ENCODE results near the gene FKBP6.
"Not testable (repeated sequence)": the region's sequence is repeated elsewhere in the genome, so short reads cannot be mapped to it uniquely, and the experiment has no call there.

Gene FKBP6

GRCh38 chr7:73311421-73311820 is 16.5 kb upstream of the FKBP6 start:
- not testable (repeated sequence) for H2BK5ac ChIP-seq (ENCODE audit: low read depth, low read length, poor library complexity, severe bottlenecking); H3K14ac ChIP-seq (ENCODE audit: low read length in 2 of 2); H2BK120ac ChIP-seq (ENCODE audit: low read depth, low read length); H2AFZ ChIP-seq (ENCODE audit: low read depth, low read length); H3K4ac ChIP-seq (ENCODE audit: low read depth in 1 of 2, low read length in 2 of 2); H4K91ac ChIP-seq (ENCODE audit: low read length); H2BK15ac ChIP-seq (ENCODE audit: low read depth, poor library complexity, severe bottlenecking); H3K79me1 ChIP-seq (replicated peaks; ENCODE audit: low read length, poor library complexity, severe bottlenecking); H3K9me3 ChIP-seq (ENCODE audit: control insufficient read depth, low read length); H4K8ac ChIP-seq (ENCODE audit: low read length); H3K23ac ChIP-seq (ENCODE audit: low read length in 2 of 2); H3K27me3 ChIP-seq (ENCODE audit: control insufficient read depth in 1 of 2, insufficient read depth in 1 of 2, low read length in 2 of 2); H3K27ac ChIP-seq (ENCODE audit: low read length, poor library complexity, severe bottlenecking); H3K9ac ChIP-seq (ENCODE audit: low read length); H3K4me3 ChIP-seq (ENCODE audit: insufficient read depth in 1 of 2, low read depth in 1 of 2, low read length in 2 of 2); H2AK5ac ChIP-seq (ENCODE audit: low read length, severe bottlenecking); H2BK12ac ChIP-seq (ENCODE audit: low read length in 2 of 2); H3K36me3 ChIP-seq (ENCODE audit: control insufficient read depth in 1 of 2, insufficient read depth in 2 of 2, low read depth in 1 of 2, low read length in 2 of 2); H3K4me2 ChIP-seq (ENCODE audit: low read length, poor library complexity, severe bottlenecking)
- peaks cover 11% of the 10 kb centered on the region for H3K4me1 ChIP-seq (ENCODE audit: control insufficient read depth, insufficient read depth, low read depth, low read length)
- peak; percentile 56 for DNase-seq
- 63% methylated on average over 7 of the region's 7 CpGs for WGBS
- H3K18ac ChIP-seq (ENCODE audit: low read depth in 1 of 2, low read length in 2 of 2): peak overlapping the region in 1 of 2 experiments; percentile 19

- no peak overlapping the region for H3K4ac ChIP-seq (ENCODE audit: low read depth in 1 of 2, low read length in 2 of 2)
- 95% methylated on average over 48 of the region's 48 CpGs for WGBS
- no peak overlapping the region for H3K9ac ChIP-seq (ENCODE audit: low read length)
- no peak overlapping the region for H2BK120ac ChIP-seq (ENCODE audit: low read depth, low read length)
- H3K27ac ChIP-seq (ENCODE audit: low read length, poor library complexity, severe bottlenecking): no peak overlapping the region
- no peaks in the 10 kb centered on the region for H3K9me3 ChIP-seq (ENCODE audit: control insufficient read depth, low read length)
- H3K23ac ChIP-seq (ENCODE audit: low read length in 2 of 2): no peak overlapping the region
- H2AFZ ChIP-seq (ENCODE audit: low read depth, low read length): no peak overlapping the region
- H2AK5ac ChIP-seq (ENCODE audit: low read length, severe bottlenecking): no peak overlapping the region
- no peak overlapping the region for H4K91ac ChIP-seq (ENCODE audit: low read length)
- peaks cover 0 to 5% of the 10 kb centered on the region in 2 experiments for H3K27me3 ChIP-seq (ENCODE audit: control insufficient read depth in 1 of 2, insufficient read depth in 1 of 2, low read length in 2 of 2)
- H3K36me3 ChIP-seq (ENCODE audit: control insufficient read depth in 1 of 2, insufficient read depth in 2 of 2, low read depth in 1 of 2, low read length in 2 of 2): no peaks in the 10 kb centered on the region
- H4K8ac ChIP-seq (ENCODE audit: low read length): no peak overlapping the region
- H3K14ac ChIP-seq (ENCODE audit: low read length in 2 of 2): no peak overlapping the region
- no peak overlapping the region for H3K4me3 ChIP-seq (ENCODE audit: insufficient read depth in 1 of 2, low read depth in 1 of 2, low read length in 2 of 2)
- DNase-seq: no peak
- peaks cover 6% of the 10 kb centered on the region for H3K79me1 ChIP-seq (replicated peaks; ENCODE audit: low read length, poor library complexity, severe bottlenecking)
- H3K4me2 ChIP-seq (ENCODE audit: low read length, poor library complexity, severe bottlenecking): no peak overlapping the region
- H2BK12ac ChIP-seq (ENCODE audit: low read length in 2 of 2): no peak overlapping the region
- no peak overlapping the region for H2BK5ac ChIP-seq (ENCODE audit: low read depth, low read length, poor library complexity, severe bottlenecking)
- no peak overlapping the region for H2BK15ac ChIP-seq (ENCODE audit: low read depth, poor library complexity, severe bottlenecking)
- H3K18ac ChIP-seq (ENCODE audit: low read depth in 1 of 2, low read length in 2 of 2): no peak overlapping the region
- H3K4me1 ChIP-seq (ENCODE audit: control insufficient read depth, insufficient read depth, low read depth, low read length): peaks cover 5% of the 10 kb centered on the region
Measured at GRCh38 chr7:73312831-73313520, 15.0 kb upstream of the FKBP6 start.

- Histone ChIP-seq H3K14ac (ENCODE audit: low read length in 2 of 2) (no peak overlapping the region), H3K9ac (ENCODE audit: low read length) (no peak overlapping the region), H2AFZ (ENCODE audit: low read depth, low read length) (no peak overlapping the region), H2BK12ac (ENCODE audit: low read length in 2 of 2) (no peak overlapping the region), H3K18ac (ENCODE audit: low read depth in 1 of 2, low read length in 2 of 2) (no peak overlapping the region), H3K27me3 (ENCODE audit: control insufficient read depth in 1 of 2, insufficient read depth in 1 of 2, low read length in 2 of 2) (peaks cover 0 to 7% of the 10 kb centered on the region in 2 experiments), H2BK15ac (ENCODE audit: low read depth, poor library complexity, severe bottlenecking) (no peak overlapping the region), H3K36me3 (ENCODE audit: control insufficient read depth in 1 of 2, insufficient read depth in 2 of 2, low read depth in 1 of 2, low read length in 2 of 2) (no peaks in the 10 kb centered on the region), H2BK5ac (ENCODE audit: low read depth, low read length, poor library complexity, severe bottlenecking) (no peak overlapping the region), H3K4me1 (ENCODE audit: control insufficient read depth, insufficient read depth, low read depth, low read length) (peaks cover 2% of the 10 kb centered on the region), H4K8ac (ENCODE audit: low read length) (no peak overlapping the region), H2BK120ac (ENCODE audit: low read depth, low read length) (no peak overlapping the region), H2AK5ac (ENCODE audit: low read length, severe bottlenecking) (no peak overlapping the region), H3K23ac (ENCODE audit: low read length in 2 of 2) (no peak overlapping the region), H4K91ac (ENCODE audit: low read length) (no peak overlapping the region), H3K9me3 (ENCODE audit: control insufficient read depth, low read length) (no peaks in the 10 kb centered on the region), H3K27ac (ENCODE audit: low read length, poor library complexity, severe bottlenecking) (no peak overlapping the region), H3K4me3 (ENCODE audit: insufficient read depth in 1 of 2, low read depth in 1 of 2, low read length in 2 of 2) (no peak overlapping the region), H3K79me1 (replicated peaks; ENCODE audit: low read length, poor library complexity, severe bottlenecking) (peaks cover 3% of the 10 kb centered on the region), H3K4ac (ENCODE audit: low read depth in 1 of 2, low read length in 2 of 2) (no peak overlapping the region), H3K4me2 (ENCODE audit: low read length, poor library complexity, severe bottlenecking) (no peak overlapping the region)
- no peak for DNase-seq
- 83% methylated on average over 4 of the region's 4 CpGs for WGBS
Measured at GRCh38 chr7:73313521-73313906, 14.4 kb upstream of the FKBP6 start.

- Histone ChIP-seq H3K4ac (ENCODE audit: low read depth in 1 of 2, low read length in 2 of 2) (no peak overlapping the region), H3K79me1 (replicated peaks; ENCODE audit: low read length, poor library complexity, severe bottlenecking) (peaks cover under 1% of the 10 kb centered on the region), H2BK120ac (ENCODE audit: low read depth, low read length) (no peak overlapping the region), H3K27ac (ENCODE audit: low read length, poor library complexity, severe bottlenecking) (no peak overlapping the region), H3K27me3 (ENCODE audit: control insufficient read depth in 1 of 2, insufficient read depth in 1 of 2, low read length in 2 of 2) (peaks cover 0 to 7% of the 10 kb centered on the region in 2 experiments), H2BK12ac (ENCODE audit: low read length in 2 of 2) (no peak overlapping the region), H3K4me3 (ENCODE audit: insufficient read depth in 1 of 2, low read depth in 1 of 2, low read length in 2 of 2) (no peak overlapping the region), H3K23ac (ENCODE audit: low read length in 2 of 2) (no peak overlapping the region), H3K4me1 (ENCODE audit: control insufficient read depth, insufficient read depth, low read depth, low read length) (no peaks in the 10 kb centered on the region), H2BK15ac (ENCODE audit: low read depth, poor library complexity, severe bottlenecking) (no peak overlapping the region), H3K9ac (ENCODE audit: low read length) (no peak overlapping the region), H3K9me3 (ENCODE audit: control insufficient read depth, low read length) (no peaks in the 10 kb centered on the region), H3K18ac (ENCODE audit: low read depth in 1 of 2, low read length in 2 of 2) (no peak overlapping the region), H2AK5ac (ENCODE audit: low read length, severe bottlenecking) (no peak overlapping the region), H3K36me3 (ENCODE audit: control insufficient read depth in 1 of 2, insufficient read depth in 2 of 2, low read depth in 1 of 2, low read length in 2 of 2) (no peaks in the 10 kb centered on the region), H3K14ac (ENCODE audit: low read length in 2 of 2) (no peak overlapping the region), H4K8ac (ENCODE audit: low read length) (no peak overlapping the region), H2AFZ (ENCODE audit: low read depth, low read length) (no peak overlapping the region), H2BK5ac (ENCODE audit: low read depth, low read length, poor library complexity, severe bottlenecking) (no peak overlapping the region), H4K91ac (ENCODE audit: low read length) (no peak overlapping the region), H3K4me2 (ENCODE audit: low read length, poor library complexity, severe bottlenecking) (no peak overlapping the region)
- no peak for DNase-seq
- WGBS: 93% methylated on average over 5 of the region's 5 CpGs
Measured at GRCh38 chr7:73314271-73314670, 13.7 kb upstream of the FKBP6 start.
